ENCODE data around the gene MYO10.

Gene MYO10

DNA sequence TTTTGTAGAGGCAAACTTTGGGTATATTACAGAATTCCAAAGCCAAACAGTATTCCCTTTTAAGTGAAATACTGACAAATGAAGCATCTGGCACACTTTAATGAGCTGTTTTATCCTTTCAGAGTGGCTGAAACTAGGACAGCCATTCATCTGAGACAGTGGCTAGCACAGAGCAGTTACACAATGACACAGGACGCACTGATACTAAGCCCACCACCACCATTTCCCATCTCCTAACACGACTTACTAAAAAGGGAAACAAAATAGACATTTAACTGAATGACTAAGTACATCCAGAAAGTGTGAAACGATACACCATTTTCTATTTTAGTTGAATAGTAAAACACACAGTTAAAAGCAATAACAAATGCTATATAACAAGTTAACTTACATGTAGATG is 198.9 kb downstream of the MYO10 start:
- TF ChIP-seq POLR2AphosphoS5 (IDR thresholded peaks at IDR 0.05; ENCODE audit: low read depth, low read length) (no peak), POLR2A (IDR thresholded peaks at IDR 0.05; ENCODE audit: low read depth, low read length) (no peak), SPI1 (IDR thresholded peaks at IDR 0.05; ENCODE audit: low read depth, low read length) (no peak), POU2F2 (IDR thresholded peaks at IDR 0.05; ENCODE audit: low read depth, low read length) (no peak), PAX5 (IDR thresholded peaks at IDR 0.05; ENCODE audit: insufficient read depth, low read length, severe bottlenecking) (no peak), TAF1 (IDR thresholded peaks at IDR 0.05; ENCODE audit: low read depth, low read length) (no peak)
- no peak for FAIRE-seq
- no peak for DNase-seq (ENCODE audit: insufficient read length, low spot score)

DNA sequence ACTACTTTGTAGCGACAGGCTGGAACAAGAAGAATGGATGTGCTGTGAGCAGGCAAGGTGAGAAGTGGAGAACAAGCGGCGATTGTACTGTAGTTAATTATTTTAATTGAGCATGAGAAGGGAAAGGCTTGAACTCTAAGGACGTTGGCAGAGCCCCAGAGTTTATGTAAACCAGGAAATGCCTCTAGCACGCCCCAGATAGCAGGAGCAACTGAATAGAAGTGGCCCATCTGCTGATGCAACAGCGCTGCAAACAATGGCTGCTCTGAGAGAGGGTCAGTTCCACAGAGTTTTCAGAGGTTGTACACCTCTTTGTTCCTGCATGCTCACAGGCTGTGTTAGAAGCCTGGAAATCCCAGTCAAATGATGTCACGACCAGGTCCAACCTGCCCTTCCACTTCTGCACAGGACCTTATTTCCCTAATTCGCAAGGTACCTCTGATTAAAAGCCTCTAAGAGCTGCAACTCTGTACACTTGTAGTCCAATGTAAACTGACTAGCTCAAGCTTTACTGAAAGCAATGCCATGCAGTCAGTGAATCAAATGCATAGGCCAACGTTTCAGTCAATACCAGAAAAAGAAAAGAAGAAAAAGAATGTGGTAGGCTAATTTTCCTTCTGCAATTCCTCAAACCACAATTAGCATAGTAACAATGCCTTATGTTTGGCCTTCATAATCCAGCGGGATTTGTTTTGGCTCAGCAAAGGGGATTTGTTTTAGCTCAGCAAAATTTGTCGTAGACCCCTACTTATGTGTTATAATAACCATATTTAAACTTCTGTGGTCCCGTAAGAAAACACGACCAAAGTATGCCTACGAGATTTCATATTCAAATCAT is 199.7 kb downstream of the MYO10 start:
- FAIRE-seq (no peak), DNase-seq (ENCODE audit: insufficient read length, low spot score) (no peak)
- TF ChIP-seq POLR2AphosphoS5 (IDR thresholded peaks at IDR 0.05; ENCODE audit: low read depth, low read length), result no peak
- no peak for TF ChIP-seq SPI1 (IDR thresholded peaks at IDR 0.05; ENCODE audit: low read depth, low read length)
- TF ChIP-seq TAF1 (IDR thresholded peaks at IDR 0.05; ENCODE audit: low read depth, low read length), result no peak
- TF ChIP-seq POLR2A (IDR thresholded peaks at IDR 0.05; ENCODE audit: low read depth, low read length), result no peak
- no peak for TF ChIP-seq PAX5 (IDR thresholded peaks at IDR 0.05; ENCODE audit: insufficient read depth, low read length, severe bottlenecking)
- no peak for TF ChIP-seq POU2F2 (IDR thresholded peaks at IDR 0.05; ENCODE audit: low read depth, low read length)

DNA sequence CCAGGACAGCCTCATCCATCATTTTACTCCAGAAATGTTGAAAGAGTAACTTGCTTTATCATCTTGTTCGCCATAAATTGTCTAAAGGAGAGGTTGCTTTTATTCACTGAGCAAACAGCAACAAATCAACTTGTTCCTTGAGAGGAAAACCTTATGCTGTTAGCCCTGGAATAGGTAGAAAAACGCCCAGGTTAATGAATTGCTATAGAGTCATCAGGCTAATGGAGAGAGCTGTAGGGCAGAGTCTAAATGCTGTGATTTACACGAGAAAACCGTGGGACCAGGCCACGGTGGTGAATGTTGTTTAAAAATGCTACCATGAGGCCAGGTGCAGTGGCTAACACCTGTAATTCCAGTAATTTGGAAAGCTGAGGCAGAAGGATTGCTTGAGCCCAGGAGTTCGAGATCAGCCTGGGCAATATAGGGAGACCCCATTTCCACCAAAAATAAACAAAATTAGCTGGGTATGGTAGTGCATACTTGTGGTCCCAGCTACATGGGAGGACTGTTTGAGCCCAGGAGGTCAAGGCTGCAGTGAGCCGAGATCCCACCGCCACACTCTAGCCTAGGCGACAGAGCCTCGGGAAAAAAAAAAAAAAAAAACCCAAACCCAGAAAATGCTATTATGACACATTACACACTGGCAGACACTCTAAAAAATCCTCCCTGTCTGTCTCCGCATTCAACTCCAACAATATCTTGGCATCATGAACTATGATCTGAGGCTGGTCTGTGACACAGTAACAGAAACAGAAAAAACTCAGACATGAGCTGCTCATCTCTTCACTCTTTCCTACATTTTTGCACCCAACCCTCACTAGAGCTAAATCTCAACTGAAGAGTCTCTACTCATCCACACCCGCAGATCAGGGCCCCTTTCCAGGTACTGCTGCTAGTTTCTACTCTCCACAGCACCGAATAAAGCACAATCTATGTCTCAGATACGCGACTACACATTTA is 200.7 kb downstream of the MYO10 start:
- TF ChIP-seq POLR2AphosphoS5 (IDR thresholded peaks at IDR 0.05; ENCODE audit: low read depth, low read length), result no peak
- TF ChIP-seq PAX5 (IDR thresholded peaks at IDR 0.05; ENCODE audit: insufficient read depth, low read length, severe bottlenecking), result no peak
- no peak for TF ChIP-seq SPI1 (IDR thresholded peaks at IDR 0.05; ENCODE audit: low read depth, low read length)
- no peak for TF ChIP-seq POLR2A (IDR thresholded peaks at IDR 0.05; ENCODE audit: low read depth, low read length)
- TF ChIP-seq TAF1 (IDR thresholded peaks at IDR 0.05; ENCODE audit: low read depth, low read length), result no peak
- no peak for TF ChIP-seq POU2F2 (IDR thresholded peaks at IDR 0.05; ENCODE audit: low read depth, low read length)
- FAIRE-seq (no peak), DNase-seq (ENCODE audit: insufficient read length, low spot score) (no peak)

DNA sequence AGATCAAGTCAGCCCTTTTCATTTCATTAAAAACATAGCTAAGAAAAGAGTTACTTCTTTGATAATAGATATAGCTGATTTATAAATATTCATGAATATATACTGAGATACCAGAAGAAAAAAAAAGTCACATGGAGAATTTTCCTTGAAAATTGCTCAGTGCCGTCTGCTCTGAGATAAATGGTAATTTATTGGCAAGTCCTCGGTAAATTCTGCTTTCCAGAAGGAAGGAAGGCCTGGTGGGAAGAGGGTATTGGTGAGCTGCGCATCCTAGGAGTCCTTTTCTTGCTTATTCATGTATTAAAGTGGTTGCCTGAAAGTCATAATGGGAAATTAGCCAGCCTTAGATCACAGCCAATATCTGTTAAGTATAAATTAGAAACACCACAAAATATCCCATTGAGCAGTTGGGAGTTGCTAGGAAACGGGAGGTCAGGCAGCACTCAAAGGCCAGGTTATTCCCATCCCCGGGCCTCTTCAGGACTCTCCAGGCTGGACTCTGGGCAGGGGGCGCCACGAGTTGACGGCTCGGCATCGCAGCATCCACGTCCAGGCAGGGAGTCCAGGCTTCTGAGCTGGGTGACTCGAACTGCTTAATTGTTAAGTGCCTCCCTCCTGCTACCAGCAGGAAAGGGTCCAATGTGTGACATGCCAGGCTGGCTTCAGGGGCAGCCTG is 202.6 kb downstream of the MYO10 start:
- no peak for DNase-seq (ENCODE audit: insufficient read length, low spot score)
- no peak for TF ChIP-seq TAF1 (IDR thresholded peaks at IDR 0.05; ENCODE audit: low read depth, low read length)
- TF ChIP-seq POLR2AphosphoS5 (IDR thresholded peaks at IDR 0.05; ENCODE audit: low read depth, low read length), result no peak
- TF ChIP-seq POLR2A (IDR thresholded peaks at IDR 0.05; ENCODE audit: low read depth, low read length), result no peak
- no peak for TF ChIP-seq POU2F2 (IDR thresholded peaks at IDR 0.05; ENCODE audit: low read depth, low read length)
- no peak for TF ChIP-seq PAX5 (IDR thresholded peaks at IDR 0.05; ENCODE audit: insufficient read depth, low read length, severe bottlenecking)
- TF ChIP-seq SPI1 (IDR thresholded peaks at IDR 0.05; ENCODE audit: low read depth, low read length), result no peak
- no peak for FAIRE-seq

DNA sequence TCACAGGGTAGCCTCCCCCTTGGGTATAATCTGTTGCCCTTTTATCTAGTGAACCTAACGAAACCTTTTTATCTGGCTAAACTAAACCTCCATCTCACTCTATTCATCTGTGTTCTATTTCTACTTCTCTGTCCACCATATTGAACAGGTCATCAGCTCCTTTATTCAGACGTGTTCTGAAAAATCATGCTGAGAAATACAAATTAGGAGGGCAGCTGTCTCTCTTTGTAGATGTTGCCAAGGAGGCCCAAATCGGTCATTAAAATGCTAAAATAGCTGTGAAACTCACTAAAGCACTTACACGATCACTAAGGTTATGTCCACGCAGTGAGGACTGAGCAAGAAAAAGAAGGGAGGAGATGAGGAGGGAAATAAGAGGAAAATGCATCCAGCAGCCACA is 203.7 kb downstream of the MYO10 start:
- DNase-seq (ENCODE audit: insufficient read length, low spot score) (no peak), FAIRE-seq (no peak)
- TF ChIP-seq POLR2AphosphoS5 (IDR thresholded peaks at IDR 0.05; ENCODE audit: low read depth, low read length) (no peak), SPI1 (IDR thresholded peaks at IDR 0.05; ENCODE audit: low read depth, low read length) (no peak), TAF1 (IDR thresholded peaks at IDR 0.05; ENCODE audit: low read depth, low read length) (no peak), PAX5 (IDR thresholded peaks at IDR 0.05; ENCODE audit: insufficient read depth, low read length, severe bottlenecking) (no peak), POLR2A (IDR thresholded peaks at IDR 0.05; ENCODE audit: low read depth, low read length) (no peak), POU2F2 (IDR thresholded peaks at IDR 0.05; ENCODE audit: low read depth, low read length) (no peak)

DNA sequence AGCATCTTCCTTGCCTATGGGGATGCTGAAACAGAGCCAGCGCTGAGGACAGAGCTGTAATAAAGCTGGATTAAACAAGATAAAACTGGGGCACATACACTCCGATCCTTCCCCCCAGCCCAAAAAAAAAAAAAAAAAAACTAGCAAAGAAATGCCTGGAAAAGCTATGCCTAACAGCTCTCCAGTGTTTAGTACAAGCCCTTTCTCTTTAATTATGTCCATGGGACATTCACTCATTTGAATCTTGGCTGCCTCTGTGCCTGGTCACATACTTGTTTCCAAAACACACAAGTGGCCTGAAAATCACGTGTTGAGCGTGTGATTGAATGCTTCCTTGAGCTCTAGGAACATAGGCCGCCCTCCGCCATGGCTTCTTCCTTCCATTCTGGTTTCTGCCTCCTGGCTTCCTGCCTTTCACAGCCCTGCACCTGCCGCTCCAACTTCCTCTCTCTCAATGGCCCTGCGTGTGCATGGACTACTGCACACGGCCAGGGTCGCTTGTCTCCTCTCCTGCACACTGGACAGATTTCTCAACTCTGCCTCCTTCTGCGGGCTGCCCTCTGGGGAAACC is 208.2 kb downstream of the MYO10 start:
- no peak for DNase-seq (ENCODE audit: insufficient read length, low spot score)

DNA sequence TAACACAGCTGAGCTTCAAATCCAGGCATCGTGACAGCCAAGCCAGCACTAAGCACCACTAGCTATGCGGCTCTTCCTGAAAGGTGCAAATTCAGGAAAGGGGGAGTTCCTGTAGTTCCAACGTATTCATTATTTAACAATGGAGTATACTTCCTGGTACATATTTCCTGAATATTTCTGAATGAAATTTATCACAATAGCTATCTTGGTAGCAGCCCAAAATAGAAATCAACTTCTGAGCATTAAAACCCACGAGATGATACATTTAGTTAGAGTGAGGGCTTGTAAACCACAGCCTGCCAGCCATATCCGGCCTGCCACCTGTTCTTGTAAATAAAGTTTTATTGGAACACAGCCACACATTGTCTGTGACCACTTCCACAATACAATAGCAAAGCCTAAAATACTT is 209.5 kb downstream of the MYO10 start:
- DNase-seq (ENCODE audit: insufficient read length, low spot score) (no peak), FAIRE-seq (no peak)
- TF ChIP-seq TAF1 (IDR thresholded peaks at IDR 0.05; ENCODE audit: low read depth, low read length), result no peak
- no peak for TF ChIP-seq SPI1 (IDR thresholded peaks at IDR 0.05; ENCODE audit: low read depth, low read length)
- TF ChIP-seq PAX5 (IDR thresholded peaks at IDR 0.05; ENCODE audit: insufficient read depth, low read length, severe bottlenecking), result no peak
- no peak for TF ChIP-seq POLR2A (IDR thresholded peaks at IDR 0.05; ENCODE audit: low read depth, low read length)
- TF ChIP-seq POU2F2 (IDR thresholded peaks at IDR 0.05; ENCODE audit: low read depth, low read length), result no peak
- TF ChIP-seq POLR2AphosphoS5 (IDR thresholded peaks at IDR 0.05; ENCODE audit: low read depth, low read length), result no peak

More for the DNA sequence above, 208.2 kb downstream of the MYO10 start:
- no peak for TF ChIP-seq POLR2A (IDR thresholded peaks at IDR 0.05; ENCODE audit: low read depth, low read length)
- no peak for TF ChIP-seq TAF1 (IDR thresholded peaks at IDR 0.05; ENCODE audit: low read depth, low read length)
- TF ChIP-seq PAX5 (IDR thresholded peaks at IDR 0.05; ENCODE audit: insufficient read depth, low read length, severe bottlenecking), result no peak
- TF ChIP-seq SPI1 (IDR thresholded peaks at IDR 0.05; ENCODE audit: low read depth, low read length), result no peak
- TF ChIP-seq POU2F2 (IDR thresholded peaks at IDR 0.05; ENCODE audit: low read depth, low read length), result no peak
- TF ChIP-seq POLR2AphosphoS5 (IDR thresholded peaks at IDR 0.05; ENCODE audit: low read depth, low read length), result no peak
- no peak for FAIRE-seq

DNA sequence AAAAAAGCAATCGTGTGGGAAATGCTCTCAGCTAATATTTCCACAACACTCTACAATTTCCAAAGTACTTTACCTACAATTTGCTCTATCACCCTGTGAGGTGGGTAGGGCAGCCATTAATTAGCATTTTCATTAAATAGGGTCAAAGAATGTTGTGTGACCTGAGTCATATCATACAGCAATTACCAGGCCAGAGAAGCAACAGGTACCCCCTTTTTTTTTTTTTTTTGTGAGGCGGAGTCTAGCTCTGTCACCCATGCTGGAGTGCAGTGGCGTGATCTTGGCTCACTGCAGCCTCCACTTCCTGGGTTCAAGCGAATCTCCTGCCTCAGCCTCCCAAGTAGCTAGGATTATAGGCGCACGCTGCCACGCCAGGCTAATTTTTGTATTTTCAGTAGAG is 210.5 kb downstream of the MYO10 start:
- no peak for TF ChIP-seq PAX5 (IDR thresholded peaks at IDR 0.05; ENCODE audit: insufficient read depth, low read length, severe bottlenecking)
- TF ChIP-seq TAF1 (IDR thresholded peaks at IDR 0.05; ENCODE audit: low read depth, low read length), result no peak
- no peak for TF ChIP-seq POLR2A (IDR thresholded peaks at IDR 0.05; ENCODE audit: low read depth, low read length)
- no peak for TF ChIP-seq POU2F2 (IDR thresholded peaks at IDR 0.05; ENCODE audit: low read depth, low read length)
- TF ChIP-seq SPI1 (IDR thresholded peaks at IDR 0.05; ENCODE audit: low read depth, low read length), result no peak
- no peak for TF ChIP-seq POLR2AphosphoS5 (IDR thresholded peaks at IDR 0.05; ENCODE audit: low read depth, low read length)
- no peak for FAIRE-seq
- no peak for DNase-seq (ENCODE audit: insufficient read length, low spot score)
